HG03095 (cell line): ENCODE data around the gene ZBTB5.
"Not testable (repeated sequence)": the region's sequence is repeated elsewhere in the genome, so short reads cannot be mapped to it uniquely, and the experiment has no call there.

Experiments
- ATAC-seq: cut with Tn5 transposase; IDR thresholded peaks from one replicate; pipeline ENCODE4 v1.9.1; 2021; ENCODE audit warnings: moderate library complexity; ENCODE audit not compliant: unreplicated experiment

Gene ZBTB5

GRCh38 chr9:37486616-37487548 is 21.6 kb upstream of the ZBTB5 start:
- no peak for ATAC-seq

GRCh38 chr9:37486256-37486615 is 21.0 kb upstream of the ZBTB5 start:
- ATAC-seq: no peak

GRCh38 chr9:37485389-37486255 is 20.4 kb upstream of the ZBTB5 start, which contains the start of gene POLR1E:
Gene POLR1E, plus strand, starts transcription at chr9:37485948. Its CDS starts 100 bp downstream, at chr9:37486048.
- peak; percentile 96 for ATAC-seq

GRCh38 chr9:37480759-37481158 is 15.5 kb upstream of the ZBTB5 start:
- ATAC-seq: no peak

GRCh38 chr9:37477987-37478619 is 12.9 kb upstream of the ZBTB5 start:
- not testable (repeated sequence) for ATAC-seq

- ATAC-seq: not testable (repeated sequence)
These were observed 12.2 kb upstream of the ZBTB5 start for GRCh38 chr9:37477443-37477842.

- no peak for ATAC-seq
These were observed 11.7 kb upstream of the ZBTB5 start for GRCh38 chr9:37476930-37477329.

- no peak for ATAC-seq
These were observed 9.2 kb upstream of the ZBTB5 start for GRCh38 chr9:37474438-37474837.

- not testable (repeated sequence) for ATAC-seq
These were observed 8.7 kb upstream of the ZBTB5 start for GRCh38 chr9:37473982-37474381.

- ATAC-seq: no peak
These were observed 6.9 kb upstream of the ZBTB5 start for GRCh38 chr9:37471942-37472684.

GRCh38 chr9:37468620-37469019 is 3.4 kb upstream of the ZBTB5 start:
- no peak for ATAC-seq

- not testable (repeated sequence) for ATAC-seq
These were observed 2.3 kb upstream of the ZBTB5 start for GRCh38 chr9:37467530-37467929.

- peak; percentile 6 for ATAC-seq
These were observed 923 bp upstream of the ZBTB5 start for GRCh38 chr9:37466037-37466709.

GRCh38 chr9:37464426-37465248 is 613 bp downstream of the ZBTB5 start:
- peak; percentile 25 for ATAC-seq

- no peak for ATAC-seq
These were observed 1.2 kb downstream of the ZBTB5 start for GRCh38 chr9:37464006-37464405.

GRCh38 chr9:37456817-37457216 is 8.4 kb downstream of the ZBTB5 start:
- ATAC-seq: no peak

- ATAC-seq: no peak
These were observed 9.2 kb downstream of the ZBTB5 start for GRCh38 chr9:37455884-37456647.

GRCh38 chr9:37454238-37454637 is 11.0 kb downstream of the ZBTB5 start:
- ATAC-seq: no peak
